Parathyroid adenoma (tissue), 2 donors: ENCODE results near the gene ALS2CL.

Experiments used
- H2AFZ ChIP-seq: fragments of 300-600 bp; sonication (generic); one replicate; pipeline ENCODE4 v1.7.0; 2017; ENCODE audit warnings: antibody characterized with exemption, mild to moderate bottlenecking
- H3K27ac ChIP-seq: fragments of 300-600 bp; sonication (generic); one replicate; pipeline ENCODE4 v1.7.0; 2017
- H3K27me3 ChIP-seq: fragments of 300-600 bp; sonication (generic); one replicate; pipeline ENCODE4 v1.7.0; 2017; ENCODE audit warnings: low read length; ENCODE audit not compliant: control insufficient read depth, insufficient read depth
- H3K36me3 ChIP-seq: fragments of 300-600 bp; sonication (generic); one replicate; pipeline ENCODE4 v1.7.0; 2017; ENCODE audit warnings: low read length; ENCODE audit not compliant: control insufficient read depth, insufficient read depth
- H3K4me1 ChIP-seq: fragments of 300-600 bp; sonication (generic); one replicate; pipeline ENCODE4 v1.7.0; 2017; ENCODE audit warnings: control low read depth
- H3K4me2 ChIP-seq: fragments of 300-600 bp; sonication (generic); one replicate; pipeline ENCODE4 v1.7.0; 2017; ENCODE audit warnings: low read length
- H3K4me3 ChIP-seq: fragments of 300-600 bp; sonication (generic); one replicate; pipeline ENCODE4 v1.7.0; 2017; ENCODE audit warnings: low read depth, low read length
- H3K79me2 ChIP-seq: fragments of 300-600 bp; sonication (generic); one replicate; pipeline ENCODE4 v1.7.0; 2017; ENCODE audit warnings: control low read depth
- H3K9ac ChIP-seq: fragments of 300-600 bp; sonication (generic); one replicate; pipeline ENCODE4 v1.7.0; 2017; ENCODE audit warnings: mild to moderate bottlenecking
- H3K9me3 ChIP-seq: fragments of 300-600 bp; sonication (generic); one replicate; pipeline ENCODE4 v1.7.0; 2017; ENCODE audit warnings: low read length; ENCODE audit not compliant: control insufficient read depth
- CTCF ChIP-seq: fragments of 300-600 bp; sonication (generic); IDR thresholded peaks from one replicate; pipeline ENCODE4 v1.7.0; 2017; ENCODE audit warnings: antibody characterized with exemption, mild to moderate bottlenecking
- donor health status: primary hyperparathyroidism.

ALS2CL gene

GRCh38 chr3:46628901-46629369 lies 64.5 kb downstream of the ALS2CL start:
- Histone ChIP-seq H3K4me3 (no peak overlapping the region), H3K27ac (no peak overlapping the region), H3K4me2 (no peak overlapping the region), H2AFZ (peak overlapping the region; percentile 93), H3K79me2 (no peaks in the 10 kb centered on the region), H3K4me1 (peaks cover 3% of the 10 kb centered on the region), H3K9me3 (no peaks in the 10 kb centered on the region), H3K9ac (no peak overlapping the region), H3K36me3 (no peaks in the 10 kb centered on the region), H3K27me3 (no peaks in the 10 kb centered on the region)
- TF ChIP-seq CTCF: no peak

- no peaks in the 10 kb centered on the region for H3K36me3 ChIP-seq
- no peak overlapping the region for H3K4me2 ChIP-seq
- H3K27ac ChIP-seq: no peak overlapping the region
Measured at GRCh38 chr3:46627078-46627477, 66.4 kb downstream of the ALS2CL start.

GRCh38 chr3:46626039-46626438 lies 67.4 kb downstream of the ALS2CL start:
- no peaks in the 10 kb centered on the region for H3K9me3 ChIP-seq
- no peak overlapping the region for H3K9ac ChIP-seq
- no peak overlapping the region for H2AFZ ChIP-seq
- H3K27me3 ChIP-seq: no peaks in the 10 kb centered on the region
- no peak overlapping the region for H3K4me2 ChIP-seq
- H3K36me3 ChIP-seq: no peaks in the 10 kb centered on the region
- no peaks in the 10 kb centered on the region for H3K79me2 ChIP-seq
- H3K4me1 ChIP-seq: peaks cover 3% of the 10 kb centered on the region
- no peak overlapping the region for H3K4me3 ChIP-seq
- TF ChIP-seq CTCF: no peak
- H3K27ac ChIP-seq: no peak overlapping the region

More at GRCh38 chr3:46627078-46627477, 66.4 kb downstream of the ALS2CL start:
- Histone ChIP-seq H3K79me2 (no peaks in the 10 kb centered on the region), H2AFZ (no peak overlapping the region), H3K4me3 (no peak overlapping the region), H3K9me3 (no peaks in the 10 kb centered on the region), H3K9ac (no peak overlapping the region), H3K4me1 (peaks cover 3% of the 10 kb centered on the region), H3K27me3 (no peaks in the 10 kb centered on the region)
- TF ChIP-seq CTCF: no peak

- Histone ChIP-seq H2AFZ (no peak overlapping the region), H3K36me3 (no peaks in the 10 kb centered on the region), H3K9me3 (no peaks in the 10 kb centered on the region), H3K4me1 (peaks cover under 1% of the 10 kb centered on the region), H3K27ac (no peak overlapping the region), H3K27me3 (no peaks in the 10 kb centered on the region), H3K9ac (no peak overlapping the region), H3K4me2 (no peak overlapping the region), H3K79me2 (no peaks in the 10 kb centered on the region), H3K4me3 (no peak overlapping the region)
- no peak for TF ChIP-seq CTCF
Measured at GRCh38 chr3:46624975-46625490, 68.4 kb downstream of the ALS2CL start.

- no peak overlapping the region for H3K4me2 ChIP-seq
- no peak overlapping the region for H3K4me3 ChIP-seq
- no peak for TF ChIP-seq CTCF
- H2AFZ ChIP-seq: no peak overlapping the region
- H3K36me3 ChIP-seq: no peaks in the 10 kb centered on the region
- H3K9me3 ChIP-seq: no peaks in the 10 kb centered on the region
- no peaks in the 10 kb centered on the region for H3K79me2 ChIP-seq
- no peaks in the 10 kb centered on the region for H3K27me3 ChIP-seq
- no peak overlapping the region for H3K9ac ChIP-seq
- no peak overlapping the region for H3K27ac ChIP-seq
- H3K4me1 ChIP-seq: no peaks in the 10 kb centered on the region
Measured at GRCh38 chr3:46624533-46624932, 68.9 kb downstream of the ALS2CL start.
